Keratinocyte (primary cell): ENCODE results near the gene AHRR. TPM values are rescaled to one million over a fixed set of nuclear protein-coding genes. Genes with fewer than 3 reads are reported as not detected.
"Not testable (repeated sequence)": the region's sequence is repeated elsewhere in the genome, so short reads cannot be mapped to it uniquely, and the experiment has no call there.

Experiments
- DNase-seq: peaks from one replicate; pipeline ENCODE4 v3.0.0-alpha.2; 2011; ENCODE audit warnings: low read depth, missing footprints, low spot score
- FAIRE-seq: peaks from 2 replicates; lab custom pipeline; 2011; peaks lifted over from hg19 to GRCh38; lab: Jason Lieb, UNC
- H2AFZ ChIP-seq: 2 replicates; pipeline ENCODE4 v1.6.0; 2012; ENCODE audit warnings: low read length, control low read depth, inconsistent platforms; ENCODE audit not compliant: control insufficient read depth
- H3K27ac ChIP-seq: 2 replicates; pipeline ENCODE4 v1.5.1; 2011; ENCODE audit warnings: low read length; ENCODE audit not compliant: control insufficient read depth, insufficient read depth
- H3K27me3 ChIP-seq: 3 replicates; pipeline ENCODE4 v1.6.0; 2011; ENCODE audit warnings: low read length; ENCODE audit not compliant: control insufficient read depth, insufficient read depth; ENCODE audit errors: extremely low read depth
- H3K36me3 ChIP-seq, 2 experiments: 2 replicates in 1 of 2; 3 replicates in 1 of 2; pipeline ENCODE4 v1.5.1; 2011; ENCODE audit warnings: low read length in 2 of 2, mild to moderate bottlenecking in 1 of 2; ENCODE audit not compliant: control insufficient read depth in 2 of 2, insufficient read depth in 2 of 2; ENCODE audit errors: extremely low read depth in 1 of 2
- H3K4me1 ChIP-seq: 3 replicates; pipeline ENCODE4 v1.5.1; 2011; ENCODE audit warnings: low read length; ENCODE audit not compliant: control insufficient read depth, insufficient read depth; ENCODE audit errors: extremely low read depth
- H3K4me2 ChIP-seq: 3 replicates; pipeline ENCODE4 v1.6.0; 2011; ENCODE audit warnings: low read depth, low read length; ENCODE audit not compliant: control insufficient read depth, insufficient read depth; ENCODE audit errors: extremely low read depth
- H3K4me3 ChIP-seq, 3 experiments: fragments of 200-600 bp in 1 of 3; sonication (generic) in 1 of 3; 2 replicates in 2 of 3; 3 replicates in 1 of 3; pipeline ENCODE4 v1.5.1; 2011 to 2016; ENCODE audit warnings: low read length in 3 of 3, mild to moderate bottlenecking in 3 of 3, control low read depth in 2 of 3, inconsistent platforms in 1 of 3, low read depth in 1 of 3, mixed read lengths in 1 of 3, mixed run types in 1 of 3, moderate library complexity in 1 of 3; ENCODE audit not compliant: control insufficient read depth in 2 of 3, insufficient read depth in 2 of 3; ENCODE audit errors: extremely low read depth in 1 of 3
- H3K79me2 ChIP-seq: 2 replicates; pipeline ENCODE4 v1.6.0; 2012; ENCODE audit warnings: low read length; ENCODE audit not compliant: control insufficient read depth, insufficient read depth
- H3K9ac ChIP-seq: 3 replicates; pipeline ENCODE4 v1.6.0; 2011; ENCODE audit warnings: low read length; ENCODE audit not compliant: control insufficient read depth, insufficient read depth; ENCODE audit errors: extremely low read depth
- H3K9me1 ChIP-seq: 3 replicates; pipeline ENCODE4 v1.6.0; 2011; ENCODE audit warnings: low read length; ENCODE audit not compliant: control insufficient read depth, insufficient read depth; ENCODE audit errors: extremely low read depth
- H3K9me3 ChIP-seq: 2 replicates; pipeline ENCODE4 v1.5.1; 2012; ENCODE audit warnings: low read depth, low read length; ENCODE audit not compliant: control insufficient read depth
- H4K20me1 ChIP-seq: 3 replicates; pipeline ENCODE4 v1.6.0; 2011; ENCODE audit warnings: low read length; ENCODE audit not compliant: control insufficient read depth, insufficient read depth; ENCODE audit errors: extremely low read depth
- EZH2 ChIP-seq: IDR thresholded peaks from one replicate; pipeline ENCODE4 v1.6.1; 2012; ENCODE audit warnings: inconsistent platforms, mild to moderate bottlenecking, low read length, moderate library complexity
- dilution Hi-C: fragments of 300-500 bp; cut with MboI; formaldehyde crosslinking; loops from one replicate; pipeline ENCODE4 v1.7.0; 2020; ENCODE audit warnings: low sequenced_read_pairs; ENCODE audit not compliant: extremely low pct_ligation_motif_present
- polyA plus RNA-seq, 5 experiments: library from polyadenylated mRNA; depleted of rRNA in 3 of 5; stranded (reverse) in 3 of 5; stranded (forward) in 1 of 5; unstranded in 1 of 5; fragments of >200 nt; gene quantifications; 1 replicate in 1 of 5; 2 replicates in 3 of 5; 3 replicates in 1 of 5; pipeline versions ENCODE4 v1.2.1 to v1.2.3, GENCODE V29; 2011 to 2012; ENCODE audit warnings: missing spikeins in 2 of 5, low read depth in 1 of 5, low replicate concordance in 1 of 5
- TF ChIP-seq, protein P1 (sequence below), 3 experiments: IDR thresholded peaks in 1 of 3; conservative IDR thresholded peaks in 1 of 3; optimal IDR thresholded peaks in 1 of 3; 2 replicates in 2 of 3; 3 replicates in 1 of 3; pipeline versions ENCODE3 to v1.5.1; 2011; ENCODE audit warnings: low read length in 3 of 3, mild to moderate bottlenecking in 3 of 3, moderate library complexity in 2 of 3, control low read depth in 1 of 3, inconsistent platforms in 1 of 3; ENCODE audit not compliant: insufficient read depth in 2 of 3; ENCODE audit errors: extremely low read depth in 1 of 3

Gene AHRR
- polyA plus RNA-seq, 1 donor (not counting 4 experiments of a cell fraction or from before 2014, with no cell fraction given): 0.24 TPM

DNA sequence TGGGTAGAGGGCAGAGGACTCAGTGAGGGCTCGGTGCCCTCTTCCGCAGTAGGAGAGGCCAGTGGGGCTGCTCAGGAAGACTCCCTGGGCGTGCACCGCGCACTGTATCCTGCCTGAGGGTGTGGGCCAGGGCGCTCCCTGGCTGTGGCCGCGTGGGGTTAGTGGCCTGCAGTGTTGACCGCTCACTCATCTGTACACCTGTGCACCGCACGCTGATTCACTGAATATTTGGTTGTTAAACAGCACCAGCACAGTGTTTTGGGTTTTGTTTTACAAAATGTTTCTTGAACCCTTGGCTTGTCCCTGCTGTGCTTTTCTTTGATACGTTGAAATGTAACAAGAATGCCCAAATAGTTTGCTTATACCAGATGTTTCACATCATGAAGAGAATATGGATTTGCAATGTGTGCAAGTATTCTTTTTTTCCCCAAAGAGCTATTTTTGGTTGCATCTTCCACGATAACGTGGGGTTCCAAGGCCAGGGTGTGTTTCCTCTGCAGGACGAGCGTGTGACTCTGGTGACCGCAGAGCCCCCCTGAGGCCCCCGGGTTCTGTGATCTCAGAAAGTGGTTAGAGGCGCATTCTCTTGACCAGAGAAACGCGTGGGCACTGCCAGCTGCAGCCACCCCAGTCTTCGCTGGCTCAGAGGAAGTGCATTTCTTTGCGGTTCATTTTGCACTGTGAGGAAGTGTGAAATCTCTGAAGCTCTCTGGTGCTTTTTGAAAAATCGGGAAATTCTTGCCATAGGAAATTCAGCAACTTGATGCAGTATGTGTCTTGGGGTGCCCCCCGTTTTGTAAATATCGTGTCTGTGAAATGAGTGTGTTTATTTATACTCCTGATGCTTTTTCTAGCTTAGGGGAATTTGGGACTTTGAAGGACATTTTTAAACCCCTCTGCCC, 46.9 kb downstream of the AHRR start:
- FAIRE-seq: no peak

DNA sequence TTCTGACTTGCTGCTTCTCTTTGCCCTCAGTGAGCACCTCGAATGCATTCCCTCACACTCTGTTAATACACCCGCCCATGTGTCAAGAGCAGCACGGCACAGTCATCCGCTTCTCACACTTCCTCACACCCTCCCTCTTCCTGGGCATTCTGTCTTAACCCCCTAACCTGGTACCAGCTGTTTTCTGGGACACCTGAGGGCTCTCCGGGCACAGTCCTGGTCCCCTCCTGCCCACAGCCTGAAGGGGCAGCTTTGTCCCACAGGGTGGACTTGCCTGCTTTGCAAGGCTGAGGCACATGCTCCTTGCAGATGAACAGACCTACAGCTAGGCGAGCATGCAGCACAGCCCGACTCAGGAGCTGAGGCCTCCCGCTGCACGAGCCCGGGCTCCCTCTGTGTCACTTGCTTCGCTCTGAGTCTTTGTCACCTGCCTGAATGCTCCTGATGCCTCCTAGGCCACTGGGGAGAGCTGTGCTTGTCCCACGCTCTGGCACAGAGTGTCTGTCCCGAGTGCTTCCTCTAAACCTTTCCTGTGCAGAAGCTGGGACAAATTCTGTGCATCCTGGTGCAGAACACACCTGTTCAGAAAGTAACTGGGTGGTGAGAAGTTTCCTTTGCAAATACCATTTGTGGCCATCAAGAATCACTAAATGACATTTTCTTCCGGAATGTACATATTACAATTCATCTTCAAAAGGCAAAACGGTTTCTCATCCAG, 47.8 kb downstream of the AHRR start:
- no peak overlapping the region for H3K9ac ChIP-seq
- DNase-seq (no peak), FAIRE-seq (no peak)
- no peaks in the 10 kb centered on the region for H3K9me1 ChIP-seq
- H4K20me1 ChIP-seq: no peaks in the 10 kb centered on the region
- dilution Hi-C loops: no loop called here
- no peak overlapping the region for H2AFZ ChIP-seq
- peaks cover 10% of the 10 kb centered on the region for H3K27me3 ChIP-seq
- no peaks in the 10 kb centered on the region for H3K79me2 ChIP-seq
- TF ChIP-seq EZH2: no peak
- TF ChIP-seq, protein P1, sequence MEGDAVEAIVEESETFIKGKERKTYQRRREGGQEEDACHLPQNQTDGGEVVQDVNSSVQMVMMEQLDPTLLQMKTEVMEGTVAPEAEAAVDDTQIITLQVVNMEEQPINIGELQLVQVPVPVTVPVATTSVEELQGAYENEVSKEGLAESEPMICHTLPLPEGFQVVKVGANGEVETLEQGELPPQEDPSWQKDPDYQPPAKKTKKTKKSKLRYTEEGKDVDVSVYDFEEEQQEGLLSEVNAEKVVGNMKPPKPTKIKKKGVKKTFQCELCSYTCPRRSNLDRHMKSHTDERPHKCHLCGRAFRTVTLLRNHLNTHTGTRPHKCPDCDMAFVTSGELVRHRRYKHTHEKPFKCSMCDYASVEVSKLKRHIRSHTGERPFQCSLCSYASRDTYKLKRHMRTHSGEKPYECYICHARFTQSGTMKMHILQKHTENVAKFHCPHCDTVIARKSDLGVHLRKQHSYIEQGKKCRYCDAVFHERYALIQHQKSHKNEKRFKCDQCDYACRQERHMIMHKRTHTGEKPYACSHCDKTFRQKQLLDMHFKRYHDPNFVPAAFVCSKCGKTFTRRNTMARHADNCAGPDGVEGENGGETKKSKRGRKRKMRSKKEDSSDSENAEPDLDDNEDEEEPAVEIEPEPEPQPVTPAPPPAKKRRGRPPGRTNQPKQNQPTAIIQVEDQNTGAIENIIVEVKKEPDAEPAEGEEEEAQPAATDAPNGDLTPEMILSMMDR (optimal IDR thresholded peaks at IDR 0.05 in 1 of 3, IDR thresholded peaks at IDR 0.05 in 1 of 3, conservative IDR thresholded peaks at IDR 0.05 in 1 of 3; ENCODE audit: extremely low read depth in 1 of 3, insufficient read depth in 2 of 3, low read length in 3 of 3): no peak
- no peak overlapping the region for H3K4me3 ChIP-seq
- H3K9me3 ChIP-seq: no peaks in the 10 kb centered on the region
- no peaks in the 10 kb centered on the region for H3K36me3 ChIP-seq
- no peak overlapping the region for H3K4me2 ChIP-seq
- H3K4me1 ChIP-seq: peaks cover 3% of the 10 kb centered on the region
- H3K27ac ChIP-seq: no peak overlapping the region

More for the DNA sequence above, 46.9 kb downstream of the AHRR start:
- Histone ChIP-seq H3K9me3 (no peaks in the 10 kb centered on the region), H3K27ac (no peak overlapping the region), H3K36me3 (no peaks in the 10 kb centered on the region), H4K20me1 (no peaks in the 10 kb centered on the region), H3K27me3 (peaks cover 4% of the 10 kb centered on the region), H3K9me1 (no peaks in the 10 kb centered on the region), H3K9ac (no peak overlapping the region), H3K4me1 (no peaks in the 10 kb centered on the region), H3K4me3 (no peak overlapping the region), H3K4me2 (no peak overlapping the region), H3K79me2 (no peaks in the 10 kb centered on the region), H2AFZ (no peak overlapping the region)
- dilution Hi-C loops: no loop called here
- DNase-seq: no peak
- TF ChIP-seq EZH2: no peak
- TF ChIP-seq, protein P1 (optimal IDR thresholded peaks at IDR 0.05 in 1 of 3, IDR thresholded peaks at IDR 0.05 in 1 of 3, conservative IDR thresholded peaks at IDR 0.05 in 1 of 3; ENCODE audit: extremely low read depth in 1 of 3, insufficient read depth in 2 of 3, low read length in 3 of 3): no peak

DNA sequence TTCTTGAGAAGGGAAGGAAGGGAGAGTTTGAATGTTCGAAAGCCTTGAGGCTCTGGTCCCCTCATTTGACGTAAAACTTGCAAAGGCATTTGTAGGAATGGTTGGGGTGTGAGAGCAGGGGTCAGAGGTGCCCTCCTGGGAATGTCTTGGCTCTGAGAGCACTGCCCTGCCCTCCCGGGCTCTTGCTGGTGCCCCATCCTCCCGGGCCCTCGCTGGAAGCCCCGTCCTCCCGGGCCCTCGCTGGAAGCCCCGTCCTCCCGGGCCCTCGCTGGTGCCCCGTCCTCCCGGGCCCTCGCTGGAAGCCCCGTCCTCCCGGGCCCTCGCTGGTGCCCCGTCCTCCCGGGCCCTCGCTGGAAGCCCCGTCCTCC, 48.3 kb downstream of the AHRR start:
- H2AFZ ChIP-seq, FAIRE-seq, H3K36me3 ChIP-seq, H4K20me1 ChIP-seq, H3K9me3 ChIP-seq, H3K79me2 ChIP-seq, dilution Hi-C loops, H3K4me3 ChIP-seq, H3K9ac ChIP-seq, DNase-seq, H3K4me2 ChIP-seq, H3K9me1 ChIP-seq, H3K27ac ChIP-seq, H3K4me1 ChIP-seq: not testable (repeated sequence)
- peaks cover 15% of the 10 kb centered on the region for H3K27me3 ChIP-seq
